H9 (cell line): ENCODE measurements around the gene CHN2. TPM values are rescaled to one million over a fixed set of nuclear protein-coding genes. Genes with fewer than 3 reads are reported as not detected.
A peak's percentile ranks its signal among the peaks of the same experiment; 100 is the strongest.

ENCODE experiments used
- DNase-seq: peaks from one replicate; pipeline ENCODE4 v3.0.0-alpha.2; 2017
- H2AFZ ChIP-seq: one replicate; pipeline ENCODE4 v1.6.1; 2013; ENCODE audit warnings: mild to moderate bottlenecking, low read length, control low read depth, moderate library complexity
- H2AK5ac ChIP-seq: 2 replicates; pipeline ENCODE4 v1.6.1; 2013; ENCODE audit warnings: low read length, control low read depth, mixed read lengths; ENCODE audit not compliant: insufficient read length
- H2BK120ac ChIP-seq: one replicate; pipeline ENCODE4 v1.6.1; 2013; ENCODE audit warnings: low read depth, mild to moderate bottlenecking, low read length, control low read depth, inconsistent platforms; ENCODE audit not compliant: poor library complexity, severe bottlenecking
- H2BK12ac ChIP-seq: 2 replicates; pipeline ENCODE4 v1.6.1; 2013; ENCODE audit warnings: low read length, control low read depth, mixed read lengths, low read depth; ENCODE audit not compliant: insufficient read length
- H2BK15ac ChIP-seq: 2 replicates; pipeline ENCODE4 v1.6.1; 2013; ENCODE audit warnings: low read depth, low read length, control low read depth
- H2BK20ac ChIP-seq: one replicate; pipeline ENCODE4 v1.6.1; 2013; ENCODE audit warnings: low read depth, mild to moderate bottlenecking, low read length, control low read depth, inconsistent platforms; ENCODE audit not compliant: poor library complexity, severe bottlenecking
- H2BK5ac ChIP-seq: 2 replicates; pipeline ENCODE4 v1.6.1; 2013; ENCODE audit warnings: low read length, control low read depth, mixed read lengths; ENCODE audit not compliant: insufficient read length
- H3K14ac ChIP-seq: 2 replicates; pipeline ENCODE4 v1.6.1; 2013; ENCODE audit warnings: low read length, control low read depth; ENCODE audit not compliant: insufficient read depth
- H3K18ac ChIP-seq: 2 replicates; pipeline ENCODE4 v1.6.1; 2013; ENCODE audit warnings: low read depth, mild to moderate bottlenecking, mixed read lengths, low read length, control low read depth; ENCODE audit not compliant: insufficient read length
- H3K23ac ChIP-seq: 2 replicates; pipeline ENCODE4 v1.6.1; 2013; ENCODE audit warnings: low read length, control low read depth, mixed read lengths, low read depth; ENCODE audit not compliant: insufficient read length
- H3K23me2 ChIP-seq: 2 replicates; pipeline ENCODE4 v1.6.1; 2013; ENCODE audit warnings: low read depth, mild to moderate bottlenecking, mixed read lengths, low read length, control low read depth; ENCODE audit not compliant: insufficient read length, poor library complexity, severe bottlenecking
- H3K27ac ChIP-seq: 2 replicates; pipeline ENCODE4 v1.5.1; 2013; ENCODE audit warnings: low read length, control low read depth, mixed read lengths, low read depth; ENCODE audit not compliant: insufficient read length
- H3K27me3 ChIP-seq: 2 replicates; pipeline ENCODE4 v1.6.1; 2013; ENCODE audit warnings: low read length, control low read depth, inconsistent platforms; ENCODE audit not compliant: insufficient read depth
- H3K4ac ChIP-seq: 2 replicates; pipeline ENCODE4 v1.6.1; 2013; ENCODE audit warnings: low read depth, mild to moderate bottlenecking, control low read depth, inconsistent platforms, low read length, moderate library complexity
- H3K4me1 ChIP-seq: 2 replicates; pipeline ENCODE4 v1.6.1; 2013; ENCODE audit warnings: low read length, control low read depth, inconsistent platforms; ENCODE audit not compliant: insufficient read depth
- H3K4me2 ChIP-seq: 2 replicates; pipeline ENCODE4 v1.6.1; 2013; ENCODE audit warnings: low read length, control low read depth, mixed read lengths; ENCODE audit not compliant: insufficient read length, insufficient read depth
- H3K56ac ChIP-seq: 2 replicates; pipeline ENCODE4 v1.6.1; 2013; ENCODE audit warnings: low read depth, mild to moderate bottlenecking, mixed read lengths, low read length, control low read depth; ENCODE audit not compliant: insufficient read length
- H3K79me1 ChIP-seq: 2 replicates; pipeline ENCODE4 v1.6.1; 2013; ENCODE audit warnings: low read depth, mild to moderate bottlenecking, moderate library complexity, low read length, control low read depth, inconsistent platforms; ENCODE audit not compliant: insufficient read depth, poor library complexity, severe bottlenecking
- H3K79me2 ChIP-seq: 2 replicates; pipeline ENCODE4 v1.6.1; 2013; ENCODE audit warnings: low read length, control low read depth, inconsistent platforms; ENCODE audit not compliant: insufficient read depth
- H3K9ac ChIP-seq: 2 replicates; pipeline ENCODE4 v1.6.1; 2013; ENCODE audit warnings: low read length, control low read depth, mixed read lengths; ENCODE audit not compliant: insufficient read length; ENCODE audit errors: extremely low read depth
- H3K9me3 ChIP-seq: one replicate; pipeline ENCODE4 v1.6.1; 2013; ENCODE audit warnings: low read depth, low read length, inconsistent platforms; ENCODE audit not compliant: control insufficient read depth
- H3T11ph ChIP-seq: one replicate; pipeline ENCODE4 v1.6.1; 2013; ENCODE audit warnings: mild to moderate bottlenecking, low read length, control low read depth, inconsistent platforms
- H4K20me1 ChIP-seq: one replicate; pipeline ENCODE4 v1.6.1; 2013; ENCODE audit not compliant: control insufficient read depth, insufficient read length, insufficient read depth
- H4K5ac ChIP-seq: 2 replicates; pipeline ENCODE4 v1.6.1; 2013; ENCODE audit warnings: low read depth, mild to moderate bottlenecking, mixed read lengths, low read length, control low read depth; ENCODE audit not compliant: insufficient read length
- H4K8ac ChIP-seq: replicated peaks from 2 replicates; pipeline ENCODE4 v1.6.1; 2013; ENCODE audit warnings: low read length, control low read depth, mixed read lengths, low read depth; ENCODE audit not compliant: insufficient read length
- H4K91ac ChIP-seq: 2 replicates; pipeline ENCODE4 v1.6.1; 2013; ENCODE audit warnings: low read depth, mild to moderate bottlenecking, moderate library complexity, mixed read lengths, low read length, control low read depth; ENCODE audit not compliant: insufficient read length
- H3K27ac Mint-ChIP-seq, 3 experiments: 2 replicates in 2 of 3; 3 replicates in 1 of 3; pipeline ENCODE4 v1.8.0; 2020 to 2021; ENCODE audit warnings: mixed read lengths in 3 of 3, mild to moderate bottlenecking in 1 of 3, moderate library complexity in 1 of 3
- H3K27me3 Mint-ChIP-seq: 2 replicates; pipeline ENCODE4 v1.8.0; 2021; ENCODE audit warnings: low read depth, mild to moderate bottlenecking, moderate library complexity, mixed read lengths
- H3K36me3 Mint-ChIP-seq, 3 experiments: 2 replicates in 2 of 3; 3 replicates in 1 of 3; pipeline ENCODE4 v1.8.0; 2020 to 2021; ENCODE audit warnings: low read depth in 3 of 3, mixed read lengths in 3 of 3; ENCODE audit not compliant: insufficient read depth in 1 of 3
- H3K4me1 Mint-ChIP-seq, 2 experiments: 2 replicates each; pipeline ENCODE4 v1.8.0; 2020; ENCODE audit warnings: mixed read lengths in 2 of 2
- H3K4me3 Mint-ChIP-seq, 2 experiments: 2 replicates in 1 of 2; 3 replicates in 1 of 2; pipeline ENCODE4 v1.8.0; 2020 to 2021; ENCODE audit warnings: mild to moderate bottlenecking in 2 of 2, mixed read lengths in 2 of 2, moderate library complexity in 1 of 2
- H3K9me3 Mint-ChIP-seq, 2 experiments: 2 replicates in 1 of 2; 3 replicates in 1 of 2; pipeline ENCODE4 v1.8.0; 2020; ENCODE audit warnings: mild to moderate bottlenecking in 2 of 2, mixed read lengths in 2 of 2, moderate library complexity in 1 of 2
- CTCF ChIP-seq: fragments of 200-600 bp; sonication (generic); conservative IDR thresholded peaks from 3 replicates; pipeline ENCODE4 v1.8.0; 2021; ENCODE audit warnings: antibody characterized with exemption, mild to moderate bottlenecking
- WGBS: extraction: QIAGEN DNeasy Blood & Tissue Kit; methylation state at CpG from one replicate; pipeline ENCODE4 v1.1.7; 2013; ENCODE audit warnings: missing lambda C conversion rate, low lambda C conversion rate, mixed read lengths; ENCODE audit not compliant: insufficient read length; ENCODE audit errors: extremely low coverage; 5-methylcytosine and 5-hydroxymethylcytosine counted together
- total RNA-seq: library from RNA; stranded (reverse); gene quantifications from 2 replicates; pipeline ENCODE4 v1.2.1, GENCODE V29; 2021

CHN2 gene
- total RNA-seq, 1 experiment from 2014 or later: 3.3 TPM

- TF ChIP-seq CTCF: no peak
- no peaks in the 10 kb centered on the region for H3K9me3 Mint-ChIP-seq
- Histone ChIP-seq H3K9ac (no peak overlapping the region), H2BK120ac (no peak overlapping the region), H3K27me3 (no peaks in the 10 kb centered on the region), H3K18ac (no peak overlapping the region), H2BK20ac (no peak overlapping the region), H3K4me2 (no peak overlapping the region), H3K23me2 (no peaks in the 10 kb centered on the region), H3K56ac (no peak overlapping the region), H3K79me1 (no peaks in the 10 kb centered on the region), H4K8ac (no peak overlapping the region), H3K9me3 (no peaks in the 10 kb centered on the region), H3T11ph (no peak overlapping the region), H2BK12ac (no peak overlapping the region), H4K91ac (no peak overlapping the region), H2AK5ac (no peak overlapping the region), H4K20me1 (no peaks in the 10 kb centered on the region), H3K4ac (no peak overlapping the region), H2BK15ac (no peak overlapping the region), H3K27ac (no peak overlapping the region), H2BK5ac (no peak overlapping the region), H2AFZ (no peak overlapping the region), H3K23ac (no peak overlapping the region), H4K5ac (no peak overlapping the region), H3K4me1 (peaks cover 19% of the 10 kb centered on the region), H3K79me2 (no peaks in the 10 kb centered on the region), H3K14ac (no peak overlapping the region)
- no peak for DNase-seq
- no peak overlapping the region for H3K4me3 Mint-ChIP-seq
- H3K27me3 Mint-ChIP-seq: peaks cover 1% of the 10 kb centered on the region; the same call in 1 of the 2 replicates
- peaks cover 33% of the 10 kb centered on the region in 2 experiments for H3K4me1 Mint-ChIP-seq
- no peaks in the 10 kb centered on the region for H3K36me3 Mint-ChIP-seq
- WGBS: no CpG with 5 or more reads among the region's 6 CpGs
- H3K27ac Mint-ChIP-seq: peak overlapping the region in 1 of 3 experiments; percentile 16; a peak in 1 of 7 replicates
Observed at GRCh38 chr7:29277436-29278215, 83.1 kb downstream of the CHN2 start.
